NB4 (cell line): ENCODE results near the gene TNFRSF12A.

ENCODE experiments used
- DNase-seq: peaks from one replicate; pipeline ENCODE4 v3.0.0; 2010; ENCODE audit warnings: low read depth
- H3K4me3 ChIP-seq: one replicate; pipeline ENCODE4 v1.5.1; 2011; ENCODE audit warnings: mild to moderate bottlenecking, low read depth, low read length, moderate library complexity
- CTCF ChIP-seq: IDR thresholded peaks from one replicate; pipeline ENCODE4 v1.5.1; 2012; ENCODE audit warnings: low read depth, low read length
- MAX ChIP-seq: IDR thresholded peaks from 2 replicates; pipeline ENCODE4 v1.6.1; 2011; ENCODE audit warnings: low read depth, low read length
- MYC ChIP-seq: IDR thresholded peaks from 2 replicates; pipeline ENCODE4 v1.6.1; 2011; ENCODE audit warnings: low read depth, low read length
- POLR2A ChIP-seq: IDR thresholded peaks from 2 replicates; pipeline ENCODE4 v1.6.1; 2011; ENCODE audit warnings: mild to moderate bottlenecking; ENCODE audit not compliant: insufficient read length; ENCODE audit errors: extremely low read depth

Gene TNFRSF12A

GRCh38 chr16:3059041-3059722, 39.0 kb downstream of the TNFRSF12A start:
- peak; percentile 89 for DNase-seq
- TF ChIP-seq MAX (peak; percentile 21; the same call in 1 of the 2 replicates), POLR2A (peak; percentile 53), MYC (peak; percentile 61; the same call in 1 of the 2 replicates), CTCF (peak; percentile 32)
- peak overlapping the region; percentile 61 for H3K4me3 ChIP-seq

GRCh38 chr16:3059723-3060242, 39.6 kb downstream of the TNFRSF12A start:
- no peak for DNase-seq
- peak overlapping the region; percentile 25 for H3K4me3 ChIP-seq

GRCh38 chr16:3060339-3061127, 40.4 kb downstream of the TNFRSF12A start:
- DNase-seq, result no peak
- no peak for TF ChIP-seq MYC
- no peak for TF ChIP-seq CTCF
- no peak for TF ChIP-seq MAX
- no peak for TF ChIP-seq POLR2A
- no peak overlapping the region for H3K4me3 ChIP-seq

More at GRCh38 chr16:3059723-3060242, 39.6 kb downstream of the TNFRSF12A start:
- TF ChIP-seq MYC (no peak), MAX (no peak), CTCF (no peak), POLR2A (no peak)

GRCh38 chr16:3062553-3062952, 42.4 kb downstream of the TNFRSF12A start:
- DNase-seq, result no peak
- H3K4me3 ChIP-seq, result no peak overlapping the region
- TF ChIP-seq MAX, result no peak
- no peak for TF ChIP-seq POLR2A
- no peak for TF ChIP-seq CTCF
- TF ChIP-seq MYC, result no peak

GRCh38 chr16:3063625-3064386, 43.6 kb downstream of the TNFRSF12A start:
- TF ChIP-seq CTCF, result no peak
- TF ChIP-seq MYC, result no peak
- no peak for TF ChIP-seq MAX
- no peak for TF ChIP-seq POLR2A
- DNase-seq, result no peak
- H3K4me3 ChIP-seq, result no peak overlapping the region
